Neural progenitor cell (in vitro differentiated cells): ENCODE measurements around the gene TMEM256.

Experiments used
- EZH2 ChIP-seq: fragments of 200-600 bp; sonication (generic); IDR thresholded peaks from 2 replicates; pipeline ENCODE4 v1.6.1; 2017; ENCODE audit warnings: antibody characterized with exemption, mild to moderate bottlenecking, moderate library complexity
- TF ChIP-seq, protein P1 (sequence below): fragments of 200-600 bp; sonication (generic); IDR thresholded peaks from 2 replicates; pipeline ENCODE4 v1.5.1; 2017; ENCODE audit warnings: antibody characterized with exemption, mild to moderate bottlenecking

DNA sequence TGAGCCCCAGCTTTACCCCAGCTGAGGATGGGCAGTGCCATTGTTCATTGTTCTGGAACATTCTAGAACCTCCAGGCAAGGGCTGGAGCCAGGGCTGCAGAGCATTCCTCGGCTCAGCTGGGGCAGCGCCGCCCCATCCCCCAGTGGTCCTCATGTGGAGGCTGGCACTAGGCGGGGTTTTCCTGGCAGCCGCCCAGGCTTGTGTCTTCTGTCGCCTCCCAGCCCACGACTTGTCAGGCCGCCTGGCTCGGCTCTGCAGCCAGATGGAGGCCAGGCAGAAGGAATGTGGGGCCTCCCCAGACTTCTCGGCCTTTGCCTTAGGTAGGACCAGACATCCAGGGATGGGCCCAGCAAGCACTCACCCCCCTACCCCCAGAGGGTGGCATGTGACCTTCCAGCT is 48.8 kb downstream of the TMEM256 start, which contains the start of gene TMEM95:
- TF ChIP-seq, protein P1, sequence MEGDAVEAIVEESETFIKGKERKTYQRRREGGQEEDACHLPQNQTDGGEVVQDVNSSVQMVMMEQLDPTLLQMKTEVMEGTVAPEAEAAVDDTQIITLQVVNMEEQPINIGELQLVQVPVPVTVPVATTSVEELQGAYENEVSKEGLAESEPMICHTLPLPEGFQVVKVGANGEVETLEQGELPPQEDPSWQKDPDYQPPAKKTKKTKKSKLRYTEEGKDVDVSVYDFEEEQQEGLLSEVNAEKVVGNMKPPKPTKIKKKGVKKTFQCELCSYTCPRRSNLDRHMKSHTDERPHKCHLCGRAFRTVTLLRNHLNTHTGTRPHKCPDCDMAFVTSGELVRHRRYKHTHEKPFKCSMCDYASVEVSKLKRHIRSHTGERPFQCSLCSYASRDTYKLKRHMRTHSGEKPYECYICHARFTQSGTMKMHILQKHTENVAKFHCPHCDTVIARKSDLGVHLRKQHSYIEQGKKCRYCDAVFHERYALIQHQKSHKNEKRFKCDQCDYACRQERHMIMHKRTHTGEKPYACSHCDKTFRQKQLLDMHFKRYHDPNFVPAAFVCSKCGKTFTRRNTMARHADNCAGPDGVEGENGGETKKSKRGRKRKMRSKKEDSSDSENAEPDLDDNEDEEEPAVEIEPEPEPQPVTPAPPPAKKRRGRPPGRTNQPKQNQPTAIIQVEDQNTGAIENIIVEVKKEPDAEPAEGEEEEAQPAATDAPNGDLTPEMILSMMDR: no peak
- TF ChIP-seq EZH2: no peak
